Activated gamma-delta T cell treated with Interleukin-2 at 50 U/mL for 16 hours (primary cell): Measurements from ENCODE around the gene RAB20.
"Not testable (repeated sequence)": the region's sequence is repeated elsewhere in the genome, so short reads cannot be mapped to it uniquely, and the experiment has no call there.

Experiments
- DNase-seq: peaks from one replicate; pipeline ENCODE4 v3.0.0-alpha.2; 2020

RAB20 gene

DNA sequence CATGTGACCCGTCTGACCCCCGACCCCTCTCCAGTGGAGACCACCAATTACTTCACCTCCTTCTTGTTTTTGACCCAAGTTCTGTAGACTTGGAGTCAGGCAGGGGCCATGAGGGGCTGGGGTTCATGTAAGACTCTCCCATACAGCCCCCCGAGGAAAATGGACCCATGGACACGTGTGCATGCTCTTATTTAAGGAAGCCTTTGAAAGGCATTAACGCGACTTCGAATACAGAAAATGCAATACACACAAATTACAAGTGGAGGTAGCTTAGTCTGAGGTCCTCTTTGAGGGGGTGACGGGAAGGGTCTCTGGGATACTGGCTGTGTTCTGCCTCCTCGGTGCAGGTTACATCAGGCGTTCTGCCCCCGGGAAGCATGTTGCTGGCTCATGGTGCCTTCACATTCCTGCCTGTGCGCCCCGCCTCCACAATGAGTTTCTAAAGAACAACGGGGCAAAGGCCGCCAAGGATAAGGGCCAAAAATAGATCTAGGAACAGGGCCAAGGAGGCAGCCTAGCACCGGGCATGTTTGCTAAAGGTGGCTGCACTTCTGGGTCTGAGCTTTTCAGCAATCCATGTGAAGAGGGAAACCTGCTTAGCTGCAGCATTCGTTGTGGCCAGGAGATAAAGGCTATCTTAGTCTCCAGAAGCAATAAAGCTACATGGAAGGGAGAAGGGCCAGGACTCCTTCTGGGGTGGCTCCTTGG, 54.5 kb downstream of the RAB20 start:
- no peak for DNase-seq

DNA sequence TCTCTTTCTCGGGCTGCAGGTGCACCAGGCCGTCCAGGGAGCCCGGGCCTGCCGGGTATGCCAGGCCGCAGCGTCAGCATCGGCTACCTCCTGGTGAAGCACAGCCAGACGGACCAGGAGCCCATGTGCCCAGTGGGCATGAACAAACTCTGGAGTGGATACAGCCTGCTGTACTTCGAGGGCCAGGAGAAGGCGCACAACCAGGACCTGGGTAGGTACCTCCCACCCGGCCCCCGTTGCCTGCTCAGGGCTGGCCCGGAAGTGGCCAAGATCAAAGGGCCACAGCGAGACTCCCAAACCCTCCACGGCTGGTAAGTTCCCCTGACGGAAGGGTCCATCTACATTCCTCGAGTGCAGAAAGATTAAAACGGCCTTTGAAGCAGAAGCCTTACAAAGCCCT, 55.1 kb downstream of the RAB20 start:
- no peak for DNase-seq

DNA sequence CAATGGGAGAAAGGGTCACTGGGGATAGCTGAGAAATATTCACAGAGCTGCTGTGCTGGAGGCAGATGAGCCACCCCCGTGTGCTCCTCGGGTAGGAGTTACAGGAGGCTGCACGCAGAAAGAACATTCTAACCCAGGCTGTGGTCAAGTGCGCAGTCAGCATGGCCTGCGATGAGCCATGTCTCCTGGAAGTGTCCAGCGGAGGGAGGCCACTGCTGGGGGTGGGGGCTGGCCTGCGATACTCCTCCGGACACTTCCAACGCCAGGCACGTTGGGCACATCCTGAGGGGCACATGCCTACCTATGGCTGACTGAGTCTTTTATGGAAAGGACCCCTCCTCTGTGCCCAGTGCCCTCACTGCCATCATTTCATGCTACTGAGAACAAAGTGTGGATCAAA, 55.9 kb downstream of the RAB20 start:
- DNase-seq = no peak

DNA sequence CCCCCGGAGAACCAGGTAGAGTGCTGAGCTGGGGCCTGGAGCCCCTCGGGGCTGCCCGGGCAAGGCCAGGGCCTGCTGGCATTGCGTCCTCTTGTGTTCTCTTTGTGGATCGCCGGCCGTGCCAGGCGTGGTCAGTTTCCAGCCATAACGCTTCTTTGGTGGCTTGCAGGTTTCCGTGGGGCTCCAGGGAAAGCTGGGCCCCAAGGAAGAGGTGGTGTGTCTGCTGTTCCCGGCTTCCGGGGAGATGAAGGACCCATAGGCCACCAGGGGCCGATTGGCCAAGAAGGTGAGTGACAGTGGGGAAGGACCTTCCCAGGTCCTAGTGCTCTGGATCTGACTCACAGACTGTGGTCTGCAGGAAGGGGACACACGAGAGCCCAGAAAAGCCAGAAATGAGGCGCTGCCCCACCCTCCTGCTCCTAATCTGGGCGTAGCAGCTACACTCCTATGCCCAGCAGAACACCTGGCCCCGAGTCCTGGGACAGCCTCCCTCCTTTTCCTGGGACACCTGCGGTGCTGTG, 57.5 kb downstream of the RAB20 start:
- DNase-seq = no peak

DNA sequence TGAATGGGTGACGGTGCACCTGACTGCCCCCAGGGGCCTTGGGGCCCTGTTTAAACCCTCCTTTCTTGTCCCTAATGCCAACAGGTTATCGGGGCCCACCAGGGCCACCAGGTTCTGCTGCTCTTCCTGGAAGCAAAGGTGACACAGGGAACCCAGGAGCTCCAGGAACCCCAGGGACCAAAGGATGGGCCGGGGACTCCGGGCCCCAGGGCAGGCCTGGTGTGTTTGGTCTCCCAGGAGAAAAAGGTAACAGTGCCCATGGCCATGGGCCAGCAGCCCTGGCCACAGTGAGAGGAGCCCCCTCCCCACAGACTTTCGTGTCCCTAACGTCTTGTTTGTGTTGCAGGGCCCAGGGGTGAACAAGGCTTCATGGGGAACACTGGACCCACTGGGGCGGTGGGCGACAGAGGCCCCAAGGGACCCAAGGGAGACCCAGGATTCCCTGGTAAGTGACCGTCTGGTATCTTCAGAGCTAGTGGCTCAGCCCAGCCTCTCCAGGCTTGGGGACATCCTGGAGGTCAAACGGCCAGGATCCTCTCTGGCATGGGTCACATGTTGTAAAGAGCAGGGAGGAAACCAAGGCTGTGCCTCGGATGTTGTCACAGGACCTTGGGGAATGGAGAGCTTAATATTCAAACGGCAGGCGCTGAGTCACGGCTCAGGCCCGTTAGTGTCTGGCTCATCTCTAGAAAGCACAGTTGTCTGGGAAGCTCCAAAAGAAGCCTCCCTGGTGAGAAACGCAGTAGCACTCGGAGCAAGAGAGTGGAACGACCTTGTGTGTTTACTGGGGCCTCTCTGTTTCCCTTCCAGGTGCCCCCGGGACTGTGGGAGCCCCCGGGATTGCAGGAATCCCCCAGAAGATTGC, 58.3 kb downstream of the RAB20 start:
- no peak for DNase-seq

DNA sequence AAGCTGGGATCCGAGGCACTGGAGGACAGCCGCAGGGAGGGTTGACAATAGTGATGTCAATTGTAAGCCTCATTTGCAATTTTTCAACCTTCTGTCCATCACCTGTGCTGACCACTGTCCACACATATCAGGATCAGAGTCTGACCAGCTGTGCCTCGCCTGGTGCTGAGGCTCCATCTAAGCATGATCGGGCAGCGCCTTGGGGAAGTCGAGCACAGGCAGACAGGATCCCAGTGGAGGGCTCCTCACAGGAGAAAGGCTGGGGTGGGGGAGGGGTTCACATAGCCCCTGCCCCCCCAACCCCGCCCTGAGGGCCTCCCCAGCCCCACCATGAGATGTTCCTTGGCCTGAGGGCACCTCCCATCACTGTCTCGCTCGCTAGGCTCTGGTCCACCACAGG, 60.3 kb downstream of the RAB20 start:
- no peak for DNase-seq

DNA sequence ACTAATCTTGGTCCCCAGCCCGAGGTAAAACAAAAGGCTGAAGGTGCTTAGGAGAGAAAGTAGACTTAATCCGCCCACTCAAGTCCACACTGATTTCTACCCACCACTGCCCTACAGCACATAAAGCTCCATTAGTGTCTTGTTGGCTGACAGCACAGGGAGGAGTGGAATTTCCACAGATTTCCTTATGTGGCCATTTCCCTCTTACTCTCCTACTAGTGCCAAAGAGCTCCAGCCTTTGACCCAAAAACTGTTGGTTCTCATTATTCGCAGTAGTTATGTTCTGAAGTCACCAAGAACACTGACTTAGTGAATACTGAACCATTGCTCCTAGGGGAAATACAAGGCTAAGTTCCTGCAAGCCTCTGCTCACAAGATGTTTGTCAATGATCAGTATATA, 61.2 kb downstream of the RAB20 start:
- DNase-seq = no peak

DNA sequence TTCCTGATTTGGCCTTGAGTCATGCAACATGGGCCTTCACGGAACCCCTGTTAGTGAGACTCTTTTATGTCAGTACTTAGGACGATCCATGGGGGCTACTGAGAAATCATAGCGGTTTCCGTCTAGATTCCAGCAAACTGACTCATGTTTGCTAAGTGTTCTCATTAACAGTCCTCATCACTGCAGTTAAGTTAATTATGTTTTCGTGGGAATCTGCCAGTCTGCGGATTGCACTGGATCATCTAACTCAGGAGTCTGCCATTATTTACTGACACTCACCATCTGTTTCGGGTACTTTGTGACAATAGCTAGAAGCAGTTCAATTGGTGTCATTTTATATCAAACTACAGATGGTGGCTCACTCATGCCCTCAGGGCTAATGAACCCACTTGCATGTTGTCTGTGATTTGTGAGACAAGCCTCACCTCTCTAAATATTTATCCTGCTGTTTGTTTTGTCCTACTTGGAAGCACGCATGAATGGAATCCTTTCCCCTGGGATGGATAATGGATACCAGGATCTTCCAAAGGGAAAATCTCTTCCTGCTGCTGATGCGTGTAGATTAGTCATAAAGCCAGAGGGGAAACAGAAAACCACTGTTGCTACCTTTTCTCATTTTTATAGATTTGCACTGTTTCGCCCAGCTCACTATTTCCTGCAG, 61.8 kb downstream of the RAB20 start:
- DNase-seq = no peak

DNA sequence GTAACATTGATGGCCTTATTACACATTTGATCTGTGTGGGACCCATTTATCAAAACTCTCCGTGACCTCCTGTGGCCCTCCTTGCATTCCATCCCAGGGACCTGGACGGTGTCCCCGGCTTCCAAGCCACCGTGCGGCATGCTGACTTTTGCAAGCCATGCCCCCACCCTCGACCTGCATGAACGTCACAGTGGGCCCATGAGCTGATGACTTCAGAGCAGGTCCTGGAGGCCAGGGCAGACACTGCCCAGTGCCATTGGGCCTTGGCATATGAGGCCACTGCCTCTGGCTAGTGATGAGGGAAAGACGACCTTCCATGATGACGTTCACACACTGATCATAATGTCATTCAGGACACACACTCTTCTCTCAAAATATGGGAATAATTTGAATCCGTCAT, 62.8 kb downstream of the RAB20 start:
- no peak for DNase-seq

DNA sequence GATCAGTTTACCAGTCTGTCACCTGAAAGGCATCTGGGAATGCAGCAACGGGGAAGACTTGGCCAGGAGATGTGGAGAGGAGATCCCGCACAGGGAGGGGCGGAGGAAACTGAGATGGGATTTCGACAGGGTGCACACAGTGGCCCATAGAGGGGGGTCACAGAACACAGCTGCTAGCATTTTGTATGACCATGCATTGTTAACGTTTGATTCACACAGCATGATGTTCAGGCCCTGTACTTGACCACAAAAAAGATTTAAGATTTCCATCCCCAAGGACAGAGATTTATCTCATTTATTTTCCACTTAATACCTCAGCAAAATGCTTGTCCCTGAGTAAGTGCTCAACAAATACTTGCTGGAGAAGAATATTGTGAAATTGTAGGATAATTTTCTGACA, 63.2 kb downstream of the RAB20 start:
- DNase-seq = no peak

DNA sequence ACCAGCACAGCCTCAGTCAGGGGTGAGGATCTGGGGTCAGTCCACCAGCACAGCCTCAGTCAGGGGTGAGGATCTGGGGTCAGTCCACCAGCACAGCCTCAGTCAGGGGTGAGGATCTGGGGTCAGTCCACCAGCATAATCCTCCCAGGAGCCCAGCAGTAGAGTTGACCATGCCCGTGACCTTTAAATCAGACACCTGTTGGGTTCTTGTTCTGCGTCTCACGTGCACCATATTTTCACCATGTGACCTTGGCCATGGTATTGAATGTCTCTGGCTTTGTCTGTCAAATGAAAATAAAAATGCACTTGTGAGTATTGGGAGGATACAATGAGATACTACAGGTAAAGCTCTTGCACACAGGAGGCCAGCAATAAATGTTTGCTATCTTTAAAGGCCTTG, 63.6 kb downstream of the RAB20 start:
- DNase-seq = not testable (repeated sequence)

DNA sequence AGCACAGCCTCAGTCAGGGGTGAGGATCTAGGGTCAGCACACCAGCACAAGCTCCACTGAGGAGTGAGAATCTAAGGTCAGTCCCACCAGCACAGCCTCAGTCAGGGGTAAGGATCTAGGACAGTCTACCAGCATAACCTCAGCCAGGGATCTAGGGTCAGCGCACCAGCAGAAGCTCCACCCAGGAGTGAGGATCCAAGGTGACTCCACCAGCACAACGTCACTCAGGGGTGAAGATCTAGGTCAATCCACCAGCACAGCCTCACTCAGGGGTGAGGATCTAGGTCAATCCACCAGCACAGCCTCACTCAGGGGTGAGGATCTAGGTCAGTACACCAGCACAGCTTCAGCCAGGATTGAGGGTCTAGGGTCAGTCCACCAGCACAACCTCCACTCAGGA, 64.5 kb downstream of the RAB20 start:
- DNase-seq = no peak

DNA sequence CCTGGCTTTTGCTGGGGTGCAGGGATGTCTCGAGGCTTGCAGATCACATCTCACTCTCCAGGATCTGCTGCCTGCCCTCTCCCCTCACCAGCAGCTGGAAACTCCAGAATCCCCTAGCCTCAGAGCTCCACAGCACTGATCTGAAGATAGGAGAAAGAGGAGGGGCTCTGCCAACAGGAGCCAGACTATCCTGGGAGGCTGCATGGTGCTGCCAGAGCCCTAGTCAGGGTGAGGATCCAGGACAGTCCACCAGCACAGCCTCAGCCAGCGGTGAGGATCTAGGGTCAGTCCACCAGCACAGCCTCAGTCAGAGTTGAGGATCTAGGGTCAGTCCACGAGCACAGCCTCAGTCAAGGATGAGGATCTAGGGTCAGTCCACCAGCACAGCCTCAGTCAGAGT, 65.2 kb downstream of the RAB20 start:
- DNase-seq = no peak

DNA sequence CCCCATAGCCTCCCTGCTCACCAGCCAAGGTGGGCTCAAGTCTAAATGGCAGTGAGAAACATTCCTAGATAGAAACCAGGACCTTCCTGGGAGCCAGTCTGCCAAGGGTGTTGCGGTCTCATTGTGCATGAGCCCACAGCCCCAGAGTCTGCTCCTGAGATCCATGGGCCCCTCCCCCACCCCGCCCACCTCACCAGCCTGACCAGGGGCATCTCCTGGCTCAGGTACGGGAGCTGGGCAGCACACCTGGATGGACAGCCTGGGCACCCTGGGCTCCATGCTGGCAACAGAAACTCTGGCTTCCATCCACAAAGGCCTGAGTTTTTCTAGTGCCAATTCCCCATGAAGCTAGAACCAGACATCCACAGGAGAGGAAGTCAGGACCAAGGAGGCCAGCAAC, 65.6 kb downstream of the RAB20 start:
- no peak for DNase-seq

DNA sequence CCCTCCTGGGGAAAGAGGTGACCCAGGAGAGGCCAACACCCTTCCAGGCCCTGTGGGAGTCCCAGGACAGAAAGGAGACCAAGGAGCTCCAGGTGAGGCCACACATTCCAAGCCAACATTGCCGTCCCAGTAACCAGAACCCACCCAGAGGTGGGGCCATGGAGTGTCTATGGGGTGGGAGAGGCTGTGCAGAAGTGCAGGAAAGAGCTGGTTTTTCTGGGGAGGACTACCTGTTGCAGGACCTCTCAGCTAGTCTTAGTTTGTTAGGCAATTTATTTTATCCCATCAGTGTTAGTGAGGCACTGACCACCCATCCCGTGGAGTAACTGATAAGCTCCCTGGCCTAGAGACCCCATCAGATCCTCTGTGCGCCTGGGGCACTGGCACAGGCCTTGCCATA, 66.1 kb downstream of the RAB20 start:
- DNase-seq = no peak

DNA sequence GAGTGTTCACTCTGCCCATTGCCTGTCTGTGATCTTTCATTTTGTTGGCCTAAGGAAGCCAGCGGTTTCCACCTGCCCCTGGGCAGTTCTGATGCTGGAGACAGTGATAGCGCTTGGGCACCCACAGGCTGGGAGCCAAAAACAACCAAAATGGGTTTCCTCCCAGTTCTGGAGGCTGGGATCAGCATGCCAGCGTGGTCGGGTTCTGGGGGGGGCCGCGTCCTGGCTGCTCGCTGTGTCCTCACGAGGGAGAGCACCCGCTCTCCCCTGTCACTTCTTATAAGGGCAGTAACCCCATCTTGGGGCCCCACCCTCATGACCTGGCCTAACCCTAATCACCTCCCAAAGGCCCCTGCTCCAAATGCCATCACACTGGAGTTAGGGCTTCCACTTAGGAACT, 67.9 kb downstream of the RAB20 start:
- DNase-seq = no peak

DNA sequence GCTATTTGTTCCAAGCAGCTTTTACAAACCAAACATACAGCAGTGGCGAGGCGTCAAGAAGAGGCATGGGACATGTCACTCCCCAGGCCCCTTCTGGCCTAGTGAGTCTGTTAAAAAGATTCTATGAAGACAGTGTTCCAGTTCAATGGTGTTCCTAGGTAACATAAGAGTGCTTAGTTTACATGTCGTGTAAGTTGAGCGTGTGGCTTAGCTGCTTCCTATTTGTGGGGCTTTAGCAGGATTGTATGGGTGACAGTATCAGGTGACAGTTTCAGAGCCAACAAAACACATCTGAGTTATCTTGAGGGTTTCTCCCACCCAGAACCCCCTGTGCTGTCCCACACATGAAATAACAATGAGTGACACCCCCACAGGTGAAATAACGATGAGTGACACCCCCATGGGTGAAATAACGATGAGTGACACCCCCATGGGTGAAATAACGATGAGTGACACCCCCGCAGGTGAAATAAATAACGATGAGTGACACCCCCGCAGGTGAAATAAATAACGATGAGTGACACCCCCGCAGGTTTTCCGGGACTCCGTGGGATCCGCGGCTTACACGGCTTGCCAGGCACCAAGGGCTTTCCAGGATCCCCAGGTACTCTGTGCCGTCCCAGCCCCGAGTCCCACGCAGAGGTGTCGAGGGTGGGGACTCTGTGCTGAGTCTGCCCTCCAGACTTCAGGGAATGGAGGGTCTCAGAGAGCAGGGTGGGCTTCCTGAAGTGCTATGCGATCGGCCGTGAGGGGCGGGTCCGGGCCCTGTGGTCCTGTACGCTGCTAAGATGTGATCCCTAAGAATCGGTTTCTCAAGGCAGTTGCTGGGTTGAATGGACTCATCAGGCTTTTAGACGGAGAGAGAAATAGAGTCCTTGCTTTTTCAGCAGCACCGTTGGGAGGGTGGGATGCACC, 68.6 kb downstream of the RAB20 start:
- DNase-seq = no peak

DNA sequence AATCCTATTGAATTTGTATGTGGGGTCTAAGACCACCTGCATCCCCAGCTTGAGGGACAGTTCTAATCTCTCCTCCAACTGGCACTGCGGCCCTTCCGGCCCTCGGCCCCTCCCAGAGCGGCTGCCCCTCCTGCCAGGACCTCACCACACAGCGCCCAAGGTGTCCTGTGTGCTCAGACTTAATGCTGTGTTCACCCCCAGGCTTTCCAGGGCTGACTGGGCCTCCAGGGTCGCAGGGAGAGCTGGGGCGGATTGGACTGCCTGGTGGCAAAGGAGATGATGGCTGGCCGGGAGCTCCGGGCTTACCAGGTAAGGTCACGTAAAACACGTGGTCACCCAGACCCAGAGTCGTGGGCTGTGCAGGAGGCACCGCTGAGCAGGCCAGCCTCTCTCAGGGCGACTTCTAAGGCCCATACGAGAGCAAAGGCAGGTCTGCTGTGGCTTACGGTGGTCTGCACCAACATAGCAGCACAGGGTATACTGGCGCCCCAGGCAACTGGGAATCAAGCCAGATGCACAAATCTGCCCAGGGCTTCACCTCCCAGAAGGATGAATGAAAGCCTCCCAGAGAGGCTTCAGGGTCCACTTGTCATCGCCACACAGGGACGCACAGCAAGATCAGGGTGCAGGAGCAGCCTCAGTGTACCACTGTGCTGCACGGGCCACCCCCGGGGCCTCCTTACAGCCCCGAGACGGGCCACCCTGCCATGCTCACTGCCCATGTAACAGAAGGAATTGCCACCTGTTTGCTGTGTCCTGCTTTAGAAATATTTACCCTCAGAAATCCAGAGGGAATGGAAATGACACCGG, 69.4 kb downstream of the RAB20 start:
- no peak for DNase-seq

DNA sequence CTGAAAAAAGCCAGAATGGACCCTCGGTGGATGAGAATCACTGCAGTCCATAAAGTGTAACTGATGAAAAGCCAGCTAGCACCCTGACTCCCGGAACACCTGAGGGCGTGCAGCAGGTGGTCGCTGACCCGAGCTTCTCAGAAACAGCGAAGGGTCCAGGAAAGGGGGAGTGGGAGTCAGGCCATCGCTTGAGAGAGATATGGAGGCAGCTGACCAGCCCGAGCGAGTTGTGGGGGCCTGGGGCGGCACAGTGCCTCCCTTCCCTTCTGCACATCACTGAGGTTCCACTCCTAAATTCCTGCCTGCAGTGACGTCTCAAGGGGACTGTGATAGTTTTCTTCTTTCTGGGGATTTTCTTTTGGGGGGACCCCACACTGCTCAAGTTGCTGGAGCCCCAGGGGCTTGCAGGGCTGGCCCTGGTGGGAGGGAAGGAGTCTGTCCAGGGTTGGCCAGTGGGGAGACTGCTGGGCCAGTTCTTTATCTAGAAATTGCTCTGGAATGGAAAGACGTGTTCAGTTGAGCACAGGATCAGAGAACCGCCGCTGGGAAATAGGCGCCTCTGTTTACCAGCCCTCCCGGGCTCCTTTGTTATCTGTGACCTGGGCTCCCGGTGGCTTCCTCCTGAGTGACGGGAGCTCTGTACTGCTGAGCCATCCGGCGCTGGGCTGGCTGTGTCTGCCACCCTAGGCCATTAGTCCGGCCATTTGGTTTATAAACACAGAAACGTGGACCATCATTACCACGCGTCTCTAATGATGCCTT, 71.3 kb downstream of the RAB20 start:
- no peak for DNase-seq

DNA sequence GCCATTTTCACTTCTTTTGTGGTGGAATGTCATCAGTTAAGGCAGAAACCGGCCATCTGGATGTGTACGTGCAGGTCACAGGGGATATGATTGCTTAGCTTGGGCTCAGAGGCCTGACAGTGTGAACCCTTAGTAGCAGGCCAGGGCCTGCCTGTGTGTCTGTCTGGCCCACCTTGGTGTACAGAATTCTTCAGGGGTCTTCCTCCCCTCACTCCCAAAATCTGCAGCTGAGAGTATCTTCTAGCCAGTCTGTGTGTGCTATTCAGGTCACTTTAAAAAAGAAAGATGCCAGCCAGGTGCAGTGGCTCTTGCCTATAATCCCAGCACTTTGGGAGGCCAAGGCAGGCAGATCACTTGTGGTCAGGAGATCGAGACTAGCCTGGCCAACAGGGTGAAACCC, 74.6 kb downstream of the RAB20 start:
- DNase-seq = not testable (repeated sequence)
